ENCODE measurements around the gene FILIP1L.

DNA sequence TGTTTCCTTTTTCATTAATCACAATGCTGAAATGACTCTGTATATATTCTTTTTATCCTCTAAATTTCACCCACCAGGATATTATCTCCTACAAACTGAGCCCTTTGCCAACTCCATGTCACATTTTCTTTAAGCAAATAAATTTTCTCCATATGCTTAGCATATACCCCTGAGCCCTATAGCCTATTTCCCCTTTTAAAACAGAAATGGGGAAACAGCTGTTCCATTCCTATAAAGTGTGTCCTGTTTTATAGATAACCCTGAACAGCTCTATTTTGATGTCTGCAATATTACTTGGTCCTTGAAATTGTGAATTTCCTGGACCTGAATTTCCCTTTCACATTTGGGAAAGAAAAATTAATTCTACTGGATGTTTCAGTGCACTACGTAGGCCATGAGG, 15.6 kb upstream of the FILIP1L start:
- TF ChIP-seq RAD21 (CRISPR knock-in tag; IDR thresholded peaks at IDR 0.05) (no peak), NR2F6 (IDR thresholded peaks at IDR 0.05) (no peak), NR2F6 (CRISPR knock-in tag; IDR thresholded peaks at IDR 0.05) (no peak), PHF21A (CRISPR knock-in tag; IDR thresholded peaks at IDR 0.05) (no peak), ERF (CRISPR knock-in tag; IDR thresholded peaks at IDR 0.05) (no peak), SRSF1 (optimal IDR thresholded peaks at IDR 0.05; ENCODE audit: low read depth, low read length) (no peak), PCBP2 (optimal IDR thresholded peaks at IDR 0.05; ENCODE audit: low read depth, low read length, poor library complexity, severe bottlenecking) (no peak), MYC (CRISPR knock-in tag; IDR thresholded peaks at IDR 0.05; ENCODE audit: borderline replicate concordance) (no peak), RORA (CRISPR knock-in tag; IDR thresholded peaks at IDR 0.05) (no peak)
- TF ChIP-seq, protein P1, sequence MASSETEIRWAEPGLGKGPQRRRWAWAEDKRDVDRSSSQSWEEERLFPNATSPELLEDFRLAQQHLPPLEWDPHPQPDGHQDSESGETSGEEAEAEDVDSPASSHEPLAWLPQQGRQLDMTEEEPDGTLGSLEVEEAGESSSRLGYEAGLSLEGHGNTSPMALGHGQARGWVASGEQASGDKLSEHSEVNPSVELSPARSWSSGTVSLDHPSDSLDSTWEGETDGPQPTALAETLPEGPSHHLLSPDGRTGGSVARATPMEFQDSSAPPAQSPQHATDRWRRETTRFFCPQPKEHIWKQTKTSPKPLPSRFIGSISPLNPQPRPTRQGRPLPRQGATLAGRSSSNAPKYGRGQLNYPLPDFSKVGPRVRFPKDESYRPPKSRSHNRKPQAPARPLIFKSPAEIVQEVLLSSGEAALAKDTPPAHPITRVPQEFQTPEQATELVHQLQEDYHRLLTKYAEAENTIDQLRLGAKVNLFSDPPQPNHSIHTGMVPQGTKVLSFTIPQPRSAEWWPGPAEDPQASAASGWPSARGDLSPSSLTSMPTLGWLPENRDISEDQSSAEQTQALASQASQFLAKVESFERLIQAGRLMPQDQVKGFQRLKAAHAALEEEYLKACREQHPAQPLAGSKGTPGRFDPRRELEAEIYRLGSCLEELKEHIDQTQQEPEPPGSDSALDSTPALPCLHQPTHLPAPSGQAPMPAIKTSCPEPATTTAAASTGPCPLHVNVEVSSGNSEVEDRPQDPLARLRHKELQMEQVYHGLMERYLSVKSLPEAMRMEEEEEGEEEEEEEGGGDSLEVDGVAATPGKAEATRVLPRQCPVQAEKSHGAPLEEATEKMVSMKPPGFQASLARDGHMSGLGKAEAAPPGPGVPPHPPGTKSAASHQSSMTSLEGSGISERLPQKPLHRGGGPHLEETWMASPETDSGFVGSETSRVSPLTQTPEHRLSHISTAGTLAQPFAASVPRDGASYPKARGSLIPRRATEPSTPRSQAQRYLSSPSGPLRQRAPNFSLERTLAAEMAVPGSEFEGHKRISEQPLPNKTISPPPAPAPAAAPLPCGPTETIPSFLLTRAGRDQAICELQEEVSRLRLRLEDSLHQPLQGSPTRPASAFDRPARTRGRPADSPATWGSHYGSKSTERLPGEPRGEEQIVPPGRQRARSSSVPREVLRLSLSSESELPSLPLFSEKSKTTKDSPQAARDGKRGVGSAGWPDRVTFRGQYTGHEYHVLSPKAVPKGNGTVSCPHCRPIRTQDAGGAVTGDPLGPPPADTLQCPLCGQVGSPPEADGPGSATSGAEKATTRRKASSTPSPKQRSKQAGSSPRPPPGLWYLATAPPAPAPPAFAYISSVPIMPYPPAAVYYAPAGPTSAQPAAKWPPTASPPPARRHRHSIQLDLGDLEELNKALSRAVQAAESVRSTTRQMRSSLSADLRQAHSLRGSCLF (CRISPR knock-in tag; IDR thresholded peaks at IDR 0.05; ENCODE audit: borderline replicate concordance), result no peak
- TF ChIP-seq, protein P2, sequence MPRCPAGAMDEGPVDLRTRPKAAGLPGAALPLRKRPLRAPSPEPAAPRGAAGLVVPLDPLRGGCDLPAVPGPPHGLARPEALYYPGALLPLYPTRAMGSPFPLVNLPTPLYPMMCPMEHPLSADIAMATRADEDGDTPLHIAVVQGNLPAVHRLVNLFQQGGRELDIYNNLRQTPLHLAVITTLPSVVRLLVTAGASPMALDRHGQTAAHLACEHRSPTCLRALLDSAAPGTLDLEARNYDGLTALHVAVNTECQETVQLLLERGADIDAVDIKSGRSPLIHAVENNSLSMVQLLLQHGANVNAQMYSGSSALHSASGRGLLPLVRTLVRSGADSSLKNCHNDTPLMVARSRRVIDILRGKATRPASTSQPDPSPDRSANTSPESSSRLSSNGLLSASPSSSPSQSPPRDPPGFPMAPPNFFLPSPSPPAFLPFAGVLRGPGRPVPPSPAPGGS (CRISPR knock-in tag; IDR thresholded peaks at IDR 0.05), result no peak
- TF ChIP-seq, protein P3, sequence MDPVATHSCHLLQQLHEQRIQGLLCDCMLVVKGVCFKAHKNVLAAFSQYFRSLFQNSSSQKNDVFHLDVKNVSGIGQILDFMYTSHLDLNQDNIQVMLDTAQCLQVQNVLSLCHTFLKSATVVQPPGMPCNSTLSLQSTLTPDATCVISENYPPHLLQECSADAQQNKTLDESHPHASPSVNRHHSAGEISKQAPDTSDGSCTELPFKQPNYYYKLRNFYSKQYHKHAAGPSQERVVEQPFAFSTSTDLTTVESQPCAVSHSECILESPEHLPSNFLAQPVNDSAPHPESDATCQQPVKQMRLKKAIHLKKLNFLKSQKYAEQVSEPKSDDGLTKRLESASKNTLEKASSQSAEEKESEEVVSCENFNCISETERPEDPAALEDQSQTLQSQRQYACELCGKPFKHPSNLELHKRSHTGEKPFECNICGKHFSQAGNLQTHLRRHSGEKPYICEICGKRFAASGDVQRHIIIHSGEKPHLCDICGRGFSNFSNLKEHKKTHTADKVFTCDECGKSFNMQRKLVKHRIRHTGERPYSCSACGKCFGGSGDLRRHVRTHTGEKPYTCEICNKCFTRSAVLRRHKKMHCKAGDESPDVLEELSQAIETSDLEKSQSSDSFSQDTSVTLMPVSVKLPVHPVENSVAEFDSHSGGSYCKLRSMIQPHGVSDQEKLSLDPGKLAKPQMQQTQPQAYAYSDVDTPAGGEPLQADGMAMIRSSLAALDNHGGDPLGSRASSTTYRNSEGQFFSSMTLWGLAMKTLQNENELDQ (CRISPR knock-in tag; IDR thresholded peaks at IDR 0.05; ENCODE audit: borderline replicate concordance), result no peak

Data from HepG2 (cell line).